Fibroblast of pulmonary artery (primary cell): ENCODE data around the gene EEFSEC.

Source experiments
- DNase-seq: peaks from one replicate; pipeline ENCODE4 v3.0.0-alpha.2; 2010; ENCODE audit warnings: low read depth
- H3K4me3 ChIP-seq: replicated peaks from 2 replicates; pipeline ENCODE4 v1.5.1; 2011; ENCODE audit warnings: low read depth, mild to moderate bottlenecking, control low read depth, low read length, moderate library complexity
- CTCF ChIP-seq: IDR thresholded peaks from 2 replicates; pipeline ENCODE4 v1.5.1; 2011; ENCODE audit warnings: mild to moderate bottlenecking, control low read depth, low read length, inconsistent platforms; ENCODE audit errors: missing control alignments

EEFSEC gene

GRCh38 chr3:128397484-128397883 lies 244.2 kb downstream of the EEFSEC start:
- TF ChIP-seq CTCF = no peak
- H3K4me3 ChIP-seq = no peak overlapping the region
- DNase-seq = no peak

- no peak for TF ChIP-seq CTCF
- no peak overlapping the region for H3K4me3 ChIP-seq
- no peak for DNase-seq
These were observed 245.3 kb downstream of the EEFSEC start for GRCh38 chr3:128398586-128398985.

DNA sequence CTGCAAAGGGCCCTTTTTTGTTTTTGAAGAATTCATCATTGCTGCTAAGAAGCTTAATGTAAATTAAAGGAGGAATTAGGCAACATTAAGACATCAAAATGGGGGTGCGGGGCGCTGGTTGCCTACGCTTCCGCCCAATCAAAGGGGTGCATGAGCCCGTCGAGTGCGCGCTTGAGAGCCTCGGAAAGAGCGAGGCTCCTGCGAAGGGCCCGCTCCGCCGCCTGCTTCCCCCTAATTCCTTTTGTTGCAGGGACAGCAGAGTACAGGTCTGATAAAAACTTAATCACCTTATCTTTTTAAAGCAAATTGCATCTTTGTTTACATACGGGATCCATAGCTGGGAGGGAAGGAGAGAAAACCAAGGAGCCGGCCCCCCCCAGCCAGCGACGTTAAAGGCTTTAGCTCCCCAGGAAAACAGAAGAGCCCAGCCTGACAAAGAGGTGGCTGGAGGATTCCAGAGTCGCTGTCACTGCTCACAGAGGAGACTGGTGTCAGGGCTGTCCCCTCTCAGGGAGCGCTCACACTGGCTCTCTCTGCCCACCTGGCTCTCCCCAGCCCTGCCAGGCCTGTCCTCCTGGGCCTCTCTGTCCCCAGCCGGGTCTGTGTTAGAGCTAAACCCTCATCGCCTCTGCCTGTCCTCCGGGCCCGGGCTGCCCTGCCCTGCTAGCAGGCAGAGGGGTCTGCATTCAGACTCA lies 246.1 kb downstream of the EEFSEC start:
- H3K4me3 ChIP-seq = no peak overlapping the region
- no peak for TF ChIP-seq CTCF
- no peak for DNase-seq

DNA sequence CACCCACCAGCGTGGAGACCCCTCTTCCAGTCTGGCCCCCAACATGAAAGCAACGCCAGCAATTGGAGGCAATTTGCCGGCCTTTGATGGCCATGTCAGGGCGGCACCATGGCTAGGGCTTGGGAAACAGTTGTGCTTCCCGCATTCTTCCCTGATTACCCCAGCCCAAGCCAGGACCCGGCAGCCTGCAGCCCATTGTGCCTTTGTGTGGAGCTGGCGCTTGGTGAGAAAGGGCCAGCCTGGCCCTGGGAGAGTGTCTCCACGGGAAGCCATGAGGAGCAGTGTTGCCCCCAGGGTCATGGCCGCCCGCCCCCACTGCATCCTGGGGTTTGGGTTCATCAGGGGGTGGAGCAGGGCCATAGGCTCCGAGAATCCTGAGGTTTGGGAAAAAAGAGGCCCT lies 247.4 kb downstream of the EEFSEC start:
- DNase-seq = no peak
- no peak for TF ChIP-seq CTCF
- H3K4me3 ChIP-seq = no peak overlapping the region

DNA sequence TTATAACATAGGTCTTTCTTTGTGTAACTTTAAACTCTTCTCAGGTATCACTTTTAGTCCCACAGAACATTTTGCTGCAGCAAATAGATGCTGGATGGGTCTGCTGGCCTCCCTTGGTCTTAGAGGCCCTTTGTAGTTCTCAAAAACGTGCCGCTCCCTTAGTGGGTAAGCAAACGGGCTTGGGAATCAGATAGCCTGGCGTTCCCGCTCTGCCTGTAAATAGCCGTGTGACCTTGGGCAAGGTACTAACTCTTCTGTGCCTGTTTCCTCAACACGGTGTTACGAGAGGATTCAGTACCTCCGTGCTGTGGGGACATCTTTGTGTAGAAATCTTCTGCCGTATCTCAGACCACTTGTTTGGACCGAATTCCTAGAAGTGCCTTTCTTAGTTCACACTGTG lies 249.0 kb downstream of the EEFSEC start:
- TF ChIP-seq CTCF = no peak
- DNase-seq = no peak
- no peak overlapping the region for H3K4me3 ChIP-seq

GRCh38 chr3:128402998-128403397 lies 249.7 kb downstream of the EEFSEC start:
- no peak for DNase-seq
- no peak for TF ChIP-seq CTCF
- no peak overlapping the region for H3K4me3 ChIP-seq
